ENCODE measurements around the gene DCT.

Gene DCT

DNA sequence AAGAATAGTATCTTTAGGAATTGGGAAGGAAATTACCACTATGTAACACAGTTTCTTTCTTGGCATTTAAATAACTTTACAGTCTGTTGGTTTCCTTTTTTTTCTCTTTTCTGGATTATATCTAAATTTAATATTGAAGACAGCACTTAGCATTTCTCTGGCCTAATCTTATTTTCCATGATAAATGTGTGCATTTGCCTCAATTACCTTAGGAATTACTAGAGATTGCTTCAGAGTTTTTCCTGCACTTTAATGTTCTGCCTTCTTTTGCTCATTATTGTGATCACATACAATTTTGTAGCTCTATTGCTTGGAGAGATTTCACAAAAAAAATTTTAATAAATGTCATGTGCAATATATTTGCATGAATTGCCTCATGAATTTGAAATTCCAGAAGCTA, 25.1 kb downstream of the DCT start:
- DNase-seq (ENCODE audit: low read depth), result no peak

GRCh38 chr13:94444826-94445225, 34.7 kb downstream of the DCT start:
- no peak for DNase-seq (ENCODE audit: low read depth)

GRCh38 chr13:94435604-94436226, 43.8 kb downstream of the DCT start:
- DNase-seq (ENCODE audit: low read depth), result peak; percentile 15

GRCh38 chr13:94433055-94433961, 46.2 kb downstream of the DCT start:
- DNase-seq (ENCODE audit: low read depth), result no peak

DNA sequence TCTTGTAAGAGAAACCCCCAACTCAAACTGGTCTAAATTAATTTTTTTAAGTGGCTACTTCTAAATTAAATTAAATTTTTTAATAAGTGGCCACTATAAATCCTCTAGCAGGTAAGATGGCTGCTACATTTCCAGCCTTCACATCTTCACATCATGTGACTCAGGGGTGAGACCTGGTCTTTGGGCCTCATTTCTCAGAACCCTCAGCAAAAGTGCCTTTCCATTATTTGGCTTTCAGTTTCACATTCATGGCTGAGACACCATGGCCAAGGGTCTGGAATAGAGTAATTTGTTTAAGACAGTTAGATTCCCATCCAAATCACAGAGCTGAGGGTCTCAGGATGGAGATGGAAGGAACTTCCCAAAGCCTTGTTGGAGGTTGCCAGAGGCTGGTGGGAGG, 47.5 kb downstream of the DCT start:
- no peak for DNase-seq (ENCODE audit: low read depth)

DNA sequence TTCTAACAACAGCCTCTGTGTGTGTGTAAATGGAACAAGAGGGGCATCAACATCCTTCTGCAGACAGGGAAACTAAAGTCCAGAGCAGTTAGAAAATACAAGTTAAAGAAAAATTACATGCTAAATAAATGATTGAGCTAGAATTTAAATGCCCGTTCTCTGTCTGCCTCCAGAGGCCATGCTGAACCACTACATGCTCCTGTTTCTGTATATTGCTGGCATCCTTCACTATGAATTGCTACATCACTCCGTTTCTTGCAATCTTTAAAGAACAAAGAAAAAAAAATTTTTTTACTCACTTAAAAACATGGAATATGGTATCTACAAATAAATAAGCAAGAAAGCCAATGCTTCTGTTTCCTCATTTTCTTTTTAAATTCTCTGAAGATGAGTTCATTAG, 47.9 kb downstream of the DCT start:
- DNase-seq (ENCODE audit: low read depth), result no peak

DNA sequence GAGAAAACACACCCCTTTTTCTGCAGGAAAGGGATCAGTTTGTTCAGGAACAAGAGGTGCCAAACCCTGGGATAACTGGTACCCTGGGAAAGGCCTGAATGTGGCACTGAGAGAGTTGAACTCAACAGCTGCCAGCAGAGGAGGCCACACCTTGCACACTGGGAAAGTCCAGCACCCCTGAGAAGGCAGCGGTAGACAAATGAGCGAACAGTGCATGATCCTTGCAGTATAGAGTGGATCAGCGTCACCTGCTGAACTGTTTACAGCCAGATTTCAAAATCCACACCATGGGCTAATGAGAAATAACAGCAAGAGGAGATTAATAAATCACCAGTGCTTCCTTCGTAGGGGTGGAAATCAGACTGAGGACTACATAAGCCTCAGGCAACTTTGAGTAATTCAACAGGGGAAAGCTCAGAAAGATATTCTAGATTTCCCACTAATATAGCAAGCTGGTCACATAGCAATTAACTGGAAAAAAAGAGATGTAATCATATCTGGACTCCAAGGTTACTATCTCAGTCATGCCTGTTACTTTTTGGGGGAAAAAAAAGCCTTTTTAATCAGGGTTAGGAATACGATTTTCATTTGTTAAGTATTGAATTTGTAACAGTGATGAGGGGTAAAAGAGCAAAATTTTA, 52.0 kb downstream of the DCT start:
- DNase-seq (ENCODE audit: low read depth), result no peak

DNA sequence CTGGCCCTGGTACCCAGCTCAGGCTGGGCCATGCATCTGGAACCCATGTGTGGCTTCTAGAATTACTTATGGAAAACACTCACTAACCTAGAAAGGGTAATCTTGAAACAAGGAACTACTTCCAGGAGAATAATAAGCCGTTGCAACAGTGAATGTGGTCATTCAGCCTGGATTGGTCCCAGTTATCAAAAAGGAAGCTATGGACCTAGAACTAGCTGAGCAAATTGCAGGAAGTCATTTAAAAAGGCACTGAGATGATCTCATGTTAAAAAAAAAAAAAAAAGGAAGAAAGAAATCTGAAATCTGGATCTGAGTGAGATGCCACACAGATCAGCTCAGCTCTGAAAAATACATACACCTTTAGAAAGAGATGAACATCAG, 59.6 kb downstream of the DCT start:
- no peak for DNase-seq (ENCODE audit: low read depth)

GRCh38 chr13:94419304-94419924, 60.1 kb downstream of the DCT start:
- no peak for DNase-seq (ENCODE audit: low read depth)

GRCh38 chr13:94417294-94417693, 62.2 kb downstream of the DCT start:
- no peak for DNase-seq (ENCODE audit: low read depth)

GRCh38 chr13:94416454-94417080, 62.9 kb downstream of the DCT start:
- no peak for DNase-seq (ENCODE audit: low read depth)

DNA sequence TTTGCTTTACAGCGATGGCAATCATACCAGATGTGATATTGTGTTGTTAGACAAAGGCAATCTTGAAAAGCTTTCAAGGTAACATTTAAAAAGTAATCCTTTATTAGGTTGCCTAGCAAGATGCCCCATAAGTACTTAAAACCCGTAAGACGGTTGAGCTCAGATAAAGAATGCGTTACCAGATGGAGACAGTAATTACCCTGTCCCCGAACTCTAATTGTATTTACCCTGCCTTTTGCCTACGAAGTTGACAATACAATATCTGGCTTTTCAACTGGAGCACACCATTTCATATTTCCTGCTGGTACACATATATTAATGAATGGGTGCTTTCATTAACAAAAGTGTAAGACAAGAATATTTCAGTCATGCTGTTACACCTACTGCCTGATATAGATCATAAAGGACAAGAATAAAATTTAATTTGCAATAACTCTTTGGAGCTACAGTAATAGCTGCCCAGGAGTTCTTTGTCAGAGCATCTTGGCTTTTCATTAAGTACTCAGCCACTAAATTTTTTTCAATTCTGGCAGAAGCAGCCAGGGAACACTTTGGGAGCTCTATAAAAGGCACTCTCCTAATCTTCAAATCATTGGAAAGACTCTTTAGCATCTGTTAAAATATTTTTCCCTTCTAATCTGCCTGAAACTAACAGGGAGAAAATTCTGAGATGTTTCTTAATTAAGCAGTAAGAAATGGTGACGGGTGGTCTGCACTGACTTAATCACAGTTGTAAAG, 63.8 kb downstream of the DCT start:
- DNase-seq (ENCODE audit: low read depth), result no peak

DNA sequence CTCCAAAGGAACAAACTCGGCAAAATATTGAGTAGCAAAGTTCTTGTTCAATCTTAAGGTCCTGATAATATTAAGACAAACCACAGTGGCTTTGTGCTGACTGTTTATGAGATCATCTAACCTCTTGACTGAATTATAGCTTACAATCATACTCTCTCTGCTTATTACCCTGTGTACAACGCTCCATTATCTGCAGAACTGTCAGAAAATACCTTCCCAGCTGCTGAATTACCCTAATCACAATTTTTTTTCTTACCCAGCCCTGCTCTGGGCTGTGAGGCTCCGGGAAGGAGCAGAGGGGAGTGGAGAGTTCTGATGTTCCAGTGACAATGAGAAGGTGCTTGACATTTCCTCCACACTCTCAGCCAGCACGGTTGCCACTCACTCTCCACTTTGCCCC, 64.8 kb downstream of the DCT start:
- no peak for DNase-seq (ENCODE audit: low read depth)

GRCh38 chr13:94414141-94414540, 65.3 kb downstream of the DCT start:
- DNase-seq (ENCODE audit: low read depth), result no peak

- no peak for DNase-seq (ENCODE audit: low read depth)
Observed at GRCh38 chr13:94413598-94413944, 65.9 kb downstream of the DCT start.

- DNase-seq (ENCODE audit: low read depth), result no peak
Observed at GRCh38 chr13:94412870-94413597, 66.4 kb downstream of the DCT start.

DNA sequence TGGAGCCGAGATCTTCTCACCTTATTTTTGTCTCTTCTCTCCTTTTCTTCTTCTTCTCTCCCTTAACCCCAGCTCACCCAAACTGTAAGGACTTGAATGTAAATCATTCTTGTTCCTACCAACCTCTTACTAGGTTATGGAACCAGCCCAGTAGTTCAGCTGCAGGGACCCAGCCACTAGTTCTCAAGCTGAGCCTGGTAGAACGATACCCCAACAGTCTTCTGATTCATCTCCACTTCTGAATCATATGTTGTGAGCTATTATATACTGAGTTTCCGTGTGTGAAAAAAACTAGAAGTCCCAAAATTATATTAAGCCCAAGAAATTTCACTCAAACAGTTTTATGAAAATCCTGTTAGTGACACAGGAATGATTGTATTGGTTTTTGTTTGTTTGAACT, 67.7 kb downstream of the DCT start:
- DNase-seq (ENCODE audit: low read depth), result no peak

- no peak for DNase-seq (ENCODE audit: low read depth)
Observed at GRCh38 chr13:94408314-94409036, 71.0 kb downstream of the DCT start.

DNA sequence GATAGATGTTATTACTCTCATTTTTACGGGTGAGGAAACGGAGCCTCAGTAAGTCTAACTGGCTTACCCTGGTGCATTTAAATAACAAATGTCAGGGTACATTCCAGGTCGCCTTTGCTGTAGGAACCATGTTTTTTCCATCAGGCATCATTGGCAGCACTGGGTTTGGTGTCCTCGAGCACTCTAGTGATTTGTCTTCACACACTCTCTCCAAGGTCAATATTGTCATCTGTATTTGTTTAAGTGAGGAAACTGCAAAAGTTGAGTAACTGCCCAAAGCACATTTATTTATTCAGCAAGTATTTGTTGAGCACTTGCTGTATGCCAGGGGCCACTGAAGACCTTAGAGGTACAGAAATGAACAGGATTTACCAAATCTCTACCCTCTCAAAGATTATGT, 78.6 kb downstream of the DCT start:
- no peak for DNase-seq (ENCODE audit: low read depth)

DNA sequence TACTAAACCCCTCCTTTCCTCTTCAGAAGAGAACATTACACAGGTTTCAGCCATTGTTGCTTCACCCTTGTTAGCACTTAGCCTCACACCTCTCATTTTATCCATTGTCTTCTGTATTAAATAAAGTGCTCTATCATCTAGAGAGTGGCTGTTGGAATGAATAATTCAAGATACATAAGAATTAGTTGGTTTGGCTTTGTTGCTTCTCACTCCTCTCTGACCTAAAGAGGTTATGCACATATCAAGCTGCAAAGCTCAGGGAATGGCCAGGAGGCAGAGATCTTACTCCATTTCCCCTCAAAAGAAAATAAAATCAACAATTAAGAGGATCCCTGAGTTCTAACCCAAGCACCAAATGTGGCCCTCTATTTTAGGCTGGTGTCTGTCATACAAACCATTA, 79.7 kb downstream of the DCT start:
- no peak for DNase-seq (ENCODE audit: low read depth)

Data from GM04504 (cell line).